Hepatocyte (in vitro differentiated cells): ENCODE results near the gene P4HB. TPM values are rescaled to one million over a fixed set of nuclear protein-coding genes. Genes with fewer than 3 reads are reported as not detected.

Source experiments
- DNase-seq: peaks from one replicate; pipeline ENCODE4 v3.0.0-alpha.2; 2016; ENCODE audit warnings: low spot score
- H2AFZ ChIP-seq: fragments of 200-600 bp; sonication (generic); 2 replicates; pipeline ENCODE4 v1.6.0; 2016; ENCODE audit warnings: antibody characterized with exemption, mild to moderate bottlenecking
- H3K27ac ChIP-seq: fragments of 200-600 bp; sonication (generic); 2 replicates; pipeline ENCODE4 v1.5.1; 2016; ENCODE audit warnings: mild to moderate bottlenecking
- H3K27me3 ChIP-seq: fragments of 200-600 bp; sonication (generic); 2 replicates; pipeline ENCODE4 v1.6.1; 2016
- H3K36me3 ChIP-seq: fragments of 200-600 bp; sonication (generic); replicated peaks from 2 replicates; pipeline ENCODE4 v1.5.1; 2016; ENCODE audit warnings: low read depth; ENCODE audit not compliant: insufficient read depth
- H3K4me1 ChIP-seq: fragments of 200-600 bp; sonication (generic); 2 replicates; pipeline ENCODE4 v1.5.1; 2016; ENCODE audit warnings: mild to moderate bottlenecking, moderate library complexity; ENCODE audit not compliant: insufficient read depth
- H3K4me2 ChIP-seq: fragments of 200-600 bp; sonication (generic); 2 replicates; pipeline ENCODE4 v1.6.0; 2016
- H3K4me3 ChIP-seq: fragments of 200-600 bp; sonication (generic); 2 replicates; pipeline ENCODE4 v1.5.1; 2016; ENCODE audit warnings: mild to moderate bottlenecking
- H3K79me2 ChIP-seq: fragments of 200-600 bp; sonication (generic); 2 replicates; pipeline ENCODE4 v1.6.0; 2017; ENCODE audit warnings: mild to moderate bottlenecking
- H3K9me2 ChIP-seq: fragments of 200-600 bp; sonication (generic); replicated peaks from 2 replicates; pipeline ENCODE4 v1.6.0; 2017; ENCODE audit warnings: mild to moderate bottlenecking; ENCODE audit not compliant: insufficient read depth
- H3K9me3 ChIP-seq: fragments of 200-600 bp; sonication (generic); 2 replicates; pipeline ENCODE4 v1.5.1; 2016; ENCODE audit warnings: low read depth, mild to moderate bottlenecking
- H4K20me1 ChIP-seq: fragments of 200-600 bp; sonication (generic); 2 replicates; pipeline ENCODE4 v1.6.0; 2016; ENCODE audit warnings: mild to moderate bottlenecking; ENCODE audit not compliant: insufficient read depth, poor library complexity, severe bottlenecking
- EZH2 ChIP-seq: fragments of 200-600 bp; sonication (generic); IDR thresholded peaks from 2 replicates; pipeline ENCODE4 v1.6.1; 2016; ENCODE audit warnings: antibody characterized with exemption, mild to moderate bottlenecking, borderline replicate concordance
- EZH2phosphoT487 ChIP-seq: fragments of 200-600 bp; sonication (generic); IDR thresholded peaks from one replicate; pipeline ENCODE4 v1.6.1; 2018; ENCODE audit warnings: antibody characterized with exemption, mild to moderate bottlenecking, low read depth, moderate library complexity; ENCODE audit not compliant: unreplicated experiment, severe bottlenecking
- WGBS: methylation state at CpG from one replicate; pipeline ENCODE4 v1.1.6; 2016; ENCODE audit warnings: low lambda C conversion rate; ENCODE audit errors: missing lambda C conversion rate; 5-methylcytosine and 5-hydroxymethylcytosine counted together
- polyA plus RNA-seq: library from polyadenylated mRNA; unstranded; fragments of >200 nt; fragmentation: Nextera tagmentation; extraction: Ambion mirVana; gene quantifications from 2 replicates; pipeline ENCODE4 v1.2.1, GENCODE V29; 2016
- total RNA-seq: library from RNA; depleted of rRNA; stranded (reverse); fragments of >200 nt; gene quantifications from 2 replicates; pipeline ENCODE4 v1.2.3, GENCODE V29; 2014
- TF ChIP-seq, protein P1 (sequence below): fragments of 200-600 bp; sonication (generic); IDR thresholded peaks from 2 replicates; pipeline ENCODE4 v1.5.1; 2016; ENCODE audit warnings: antibody characterized with exemption, mild to moderate bottlenecking; ENCODE audit not compliant: poor library complexity

P4HB gene
- total and polyA plus RNA-seq, 2 experiments from 2014 or later = 1,240 to 1,316 TPM

- peaks cover 3% of the 10 kb centered on the region for H4K20me1 ChIP-seq
- H3K36me3 ChIP-seq = no peaks in the 10 kb centered on the region
- H3K9me2 ChIP-seq = no peaks in the 10 kb centered on the region
Observed at GRCh38 chr17:81900181-81900820, 40.0 kb upstream of the P4HB start.

GRCh38 chr17:81899514-81900166 lies 39.3 kb upstream of the P4HB start:
- no peaks in the 10 kb centered on the region for H3K27me3 ChIP-seq
- H3K4me3 ChIP-seq = no peak overlapping the region
- H3K9me3 ChIP-seq = no peaks in the 10 kb centered on the region
- no peak overlapping the region for H3K4me2 ChIP-seq
- no peaks in the 10 kb centered on the region for H3K9me2 ChIP-seq
- H2AFZ ChIP-seq = no peak overlapping the region
- no peak overlapping the region for H3K27ac ChIP-seq
- H3K4me1 ChIP-seq = peaks cover 11% of the 10 kb centered on the region
- no peak for DNase-seq
- 97% methylated on average over 22 of the region's 22 CpGs for WGBS
- peaks cover 3% of the 10 kb centered on the region for H4K20me1 ChIP-seq
- H3K36me3 ChIP-seq = no peaks in the 10 kb centered on the region
- H3K79me2 ChIP-seq = no peaks in the 10 kb centered on the region
- TF ChIP-seq, protein P1, sequence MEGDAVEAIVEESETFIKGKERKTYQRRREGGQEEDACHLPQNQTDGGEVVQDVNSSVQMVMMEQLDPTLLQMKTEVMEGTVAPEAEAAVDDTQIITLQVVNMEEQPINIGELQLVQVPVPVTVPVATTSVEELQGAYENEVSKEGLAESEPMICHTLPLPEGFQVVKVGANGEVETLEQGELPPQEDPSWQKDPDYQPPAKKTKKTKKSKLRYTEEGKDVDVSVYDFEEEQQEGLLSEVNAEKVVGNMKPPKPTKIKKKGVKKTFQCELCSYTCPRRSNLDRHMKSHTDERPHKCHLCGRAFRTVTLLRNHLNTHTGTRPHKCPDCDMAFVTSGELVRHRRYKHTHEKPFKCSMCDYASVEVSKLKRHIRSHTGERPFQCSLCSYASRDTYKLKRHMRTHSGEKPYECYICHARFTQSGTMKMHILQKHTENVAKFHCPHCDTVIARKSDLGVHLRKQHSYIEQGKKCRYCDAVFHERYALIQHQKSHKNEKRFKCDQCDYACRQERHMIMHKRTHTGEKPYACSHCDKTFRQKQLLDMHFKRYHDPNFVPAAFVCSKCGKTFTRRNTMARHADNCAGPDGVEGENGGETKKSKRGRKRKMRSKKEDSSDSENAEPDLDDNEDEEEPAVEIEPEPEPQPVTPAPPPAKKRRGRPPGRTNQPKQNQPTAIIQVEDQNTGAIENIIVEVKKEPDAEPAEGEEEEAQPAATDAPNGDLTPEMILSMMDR = no peak
- TF ChIP-seq EZH2phosphoT487 = no peak
- TF ChIP-seq EZH2 = no peak

More at GRCh38 chr17:81900181-81900820, 40.0 kb upstream of the P4HB start:
- Histone ChIP-seq H3K4me2 (no peak overlapping the region), H3K4me1 (peaks cover 11% of the 10 kb centered on the region), H3K27ac (no peak overlapping the region), H2AFZ (no peak overlapping the region), H3K9me3 (no peaks in the 10 kb centered on the region), H3K4me3 (no peak overlapping the region), H3K27me3 (no peaks in the 10 kb centered on the region), H3K79me2 (no peaks in the 10 kb centered on the region)
- 86% methylated on average over 18 of the region's 18 CpGs for WGBS
- DNase-seq = no peak
- TF ChIP-seq, protein P1 = no peak
- TF ChIP-seq EZH2phosphoT487 = no peak

- TF ChIP-seq, protein P1 = no peak
- no peak for TF ChIP-seq EZH2
- no peak for TF ChIP-seq EZH2phosphoT487
- no peak overlapping the region for H2AFZ ChIP-seq
- WGBS = 94% methylated on average over 9 of the region's 9 CpGs
- no peak overlapping the region for H3K27ac ChIP-seq
- no peaks in the 10 kb centered on the region for H3K27me3 ChIP-seq
- H3K79me2 ChIP-seq = no peaks in the 10 kb centered on the region
- no peak for DNase-seq
- no peaks in the 10 kb centered on the region for H3K9me3 ChIP-seq
- H3K4me3 ChIP-seq = no peak overlapping the region
- H3K36me3 ChIP-seq = no peaks in the 10 kb centered on the region
- no peaks in the 10 kb centered on the region for H3K9me2 ChIP-seq
- H3K4me2 ChIP-seq = no peak overlapping the region
- H3K4me1 ChIP-seq = peaks cover 11% of the 10 kb centered on the region
- peaks cover 3% of the 10 kb centered on the region for H4K20me1 ChIP-seq
Observed at GRCh38 chr17:81898885-81899284, 38.5 kb upstream of the P4HB start.
